GM19467 (cell line): ENCODE measurements around the gene RIPK4.
"Not testable (repeated sequence)": the region's sequence is repeated elsewhere in the genome, so short reads cannot be mapped to it uniquely, and the experiment has no call there.

Experiments
- ATAC-seq: cut with Tn5 transposase; IDR thresholded peaks from one replicate; pipeline ENCODE4 v1.9.1; 2021; ENCODE audit warnings: mild to moderate bottlenecking, moderate library complexity; ENCODE audit not compliant: unreplicated experiment

Gene RIPK4

DNA sequence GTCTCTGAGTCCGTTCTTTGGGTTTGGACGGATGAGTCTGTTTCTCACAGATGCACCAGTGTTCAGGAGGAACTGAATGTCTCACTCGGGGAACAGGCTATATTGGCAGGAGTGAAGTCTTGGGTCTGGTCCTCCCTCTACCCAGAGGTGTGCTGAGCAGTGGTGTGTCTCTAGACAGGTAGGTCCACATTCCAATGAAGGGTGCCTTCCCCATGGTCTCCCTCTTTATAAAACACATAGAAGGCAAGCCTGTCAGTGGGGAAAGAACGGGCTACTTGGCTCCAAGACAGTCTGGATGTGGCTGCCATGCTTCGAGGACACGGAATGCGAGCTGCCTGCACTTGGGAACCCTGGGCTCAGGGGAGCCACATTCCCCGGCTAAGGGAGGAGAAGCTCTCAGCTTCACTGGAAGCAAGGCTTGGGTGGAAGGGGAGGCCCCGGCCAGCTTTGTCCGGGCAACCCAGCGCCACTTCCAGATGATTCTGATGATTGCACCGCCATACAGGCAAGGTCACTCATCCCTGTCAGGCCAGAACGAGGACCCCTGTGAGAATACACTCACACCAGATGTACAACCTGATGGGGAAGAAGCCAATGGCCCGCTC lies 29.7 kb upstream of the RIPK4 start:
- no peak for ATAC-seq

DNA sequence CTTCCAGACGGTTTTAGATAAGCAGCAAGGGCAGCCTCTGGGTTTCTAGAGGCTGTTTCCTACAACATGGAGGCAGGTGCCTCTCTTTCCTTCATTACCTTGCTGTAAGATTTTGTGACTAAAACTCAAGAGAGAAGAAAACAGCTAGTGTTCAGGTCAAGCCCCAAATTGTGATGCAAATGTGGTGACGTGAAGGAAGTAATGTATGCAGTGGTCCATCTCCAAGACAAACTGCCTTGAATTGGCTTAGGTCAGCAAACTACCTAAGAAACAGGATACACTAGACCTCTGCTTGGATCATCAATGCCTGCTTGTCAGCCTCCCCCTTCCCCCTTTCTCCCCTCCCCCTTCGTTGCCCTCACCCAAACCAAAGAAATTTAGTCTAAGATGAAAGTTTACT lies 28.9 kb upstream of the RIPK4 start:
- ATAC-seq, result no peak

DNA sequence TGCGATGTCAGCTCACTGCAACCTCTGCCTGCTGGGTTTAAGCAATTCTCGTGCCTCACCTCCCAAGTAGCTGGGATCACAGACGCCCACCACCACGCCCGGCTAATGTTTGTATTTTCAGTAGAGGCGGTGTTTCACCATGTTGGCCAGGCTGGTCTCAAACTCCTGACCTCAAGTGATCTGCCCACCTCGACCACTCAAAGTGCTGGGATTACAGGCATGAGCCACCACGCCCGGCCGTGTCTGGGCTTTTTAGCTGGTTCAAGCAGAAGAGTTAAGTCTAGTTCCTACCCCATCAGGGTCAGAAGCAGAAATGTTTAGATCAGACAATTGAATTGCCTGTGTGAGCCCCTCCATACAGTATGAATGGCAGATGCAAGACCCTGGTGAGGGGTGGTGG lies 27.7 kb upstream of the RIPK4 start:
- ATAC-seq, result no peak

DNA sequence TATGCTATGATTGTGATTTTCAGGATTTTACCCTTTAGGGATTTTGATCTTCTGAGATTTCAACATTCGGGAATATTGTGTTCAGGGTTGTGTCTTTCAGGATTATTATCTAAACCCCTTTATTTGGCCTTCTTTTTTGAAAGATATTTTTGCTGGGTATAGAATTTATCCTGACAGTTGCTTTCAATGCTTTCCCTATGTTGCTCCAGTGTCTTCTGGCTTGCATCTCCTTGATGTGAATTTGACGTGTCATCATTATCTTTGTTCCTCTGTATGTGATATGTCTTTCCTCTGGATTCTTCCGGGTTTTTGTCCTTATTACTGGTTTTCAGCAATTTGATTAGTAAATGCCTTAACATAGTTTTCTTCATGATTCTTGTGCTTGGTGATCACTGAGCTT lies 25.9 kb upstream of the RIPK4 start:
- ATAC-seq, result no peak

DNA sequence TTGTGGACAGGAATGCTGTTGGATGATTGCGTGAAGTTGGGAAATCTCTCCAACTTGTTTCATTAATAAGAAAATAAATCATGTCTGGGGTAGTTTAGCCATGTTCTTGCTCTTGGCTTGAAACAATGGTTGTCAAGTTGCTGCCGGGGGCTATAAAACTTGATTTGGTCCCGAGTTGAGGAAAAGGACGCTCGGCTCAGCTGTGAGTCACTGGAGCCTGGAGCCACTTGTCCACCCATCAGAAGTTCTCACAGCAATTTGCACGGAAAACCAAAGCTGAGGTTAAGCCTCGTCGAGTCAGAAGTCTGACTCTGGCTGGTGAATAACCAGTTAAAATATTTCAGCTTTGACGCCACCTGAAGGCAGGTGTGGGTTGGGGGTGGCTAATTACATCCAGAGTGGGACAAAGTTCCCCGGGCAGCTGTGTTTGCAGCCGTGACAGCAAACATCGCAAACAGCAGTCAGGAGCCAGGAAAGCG lies 19.7 kb upstream of the RIPK4 start:
- no peak for ATAC-seq

DNA sequence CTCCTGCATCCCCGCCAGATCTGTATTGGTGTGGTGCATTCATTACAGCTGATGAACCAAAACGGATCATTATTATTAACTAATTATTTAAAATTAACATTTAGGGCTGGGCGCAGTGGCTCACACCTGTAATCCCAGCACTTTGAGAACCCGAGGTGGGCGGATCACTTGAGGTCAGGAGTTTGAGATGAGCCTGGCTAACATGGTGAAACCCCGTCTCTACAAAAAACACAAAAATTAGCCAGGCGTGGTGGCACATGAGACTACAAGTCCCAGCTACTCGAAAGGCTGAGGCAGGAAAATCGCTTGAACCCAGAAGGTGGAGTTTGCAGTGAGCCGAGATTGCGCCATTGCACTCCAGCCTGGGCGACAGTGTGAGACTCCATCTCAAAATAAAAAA lies 18.4 kb upstream of the RIPK4 start:
- ATAC-seq, result not testable (repeated sequence)

DNA sequence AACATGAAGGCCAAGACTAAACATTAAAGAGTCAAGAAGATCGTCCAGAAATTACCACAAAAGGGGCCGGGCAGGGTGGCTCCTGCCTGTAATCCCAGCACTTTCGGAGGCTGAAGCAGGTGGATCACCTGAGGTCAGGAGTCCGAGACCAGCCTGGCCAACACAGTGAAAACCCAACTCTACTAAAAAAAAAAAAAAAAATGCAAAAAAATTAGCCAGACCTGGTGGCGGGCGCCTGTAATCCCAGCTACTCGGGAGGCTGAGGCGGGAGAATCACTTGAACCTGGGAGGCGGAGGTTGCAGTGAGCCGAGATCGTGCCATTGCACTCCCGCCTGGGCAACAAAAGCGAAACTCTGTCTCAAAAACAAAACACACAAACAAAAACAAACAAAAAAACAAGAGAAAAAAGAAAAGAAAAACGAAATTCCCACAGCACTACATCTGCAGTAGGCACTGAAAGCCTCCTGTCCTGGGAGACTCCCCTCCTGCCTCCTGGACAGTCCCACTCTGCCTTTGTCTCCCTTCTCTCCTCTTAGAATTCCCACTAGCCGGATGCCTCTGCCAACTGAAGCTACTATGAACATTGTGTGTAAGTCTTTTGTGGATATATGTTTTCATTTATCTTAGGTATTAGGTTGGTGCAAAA lies 17.7 kb upstream of the RIPK4 start:
- no peak for ATAC-seq

DNA sequence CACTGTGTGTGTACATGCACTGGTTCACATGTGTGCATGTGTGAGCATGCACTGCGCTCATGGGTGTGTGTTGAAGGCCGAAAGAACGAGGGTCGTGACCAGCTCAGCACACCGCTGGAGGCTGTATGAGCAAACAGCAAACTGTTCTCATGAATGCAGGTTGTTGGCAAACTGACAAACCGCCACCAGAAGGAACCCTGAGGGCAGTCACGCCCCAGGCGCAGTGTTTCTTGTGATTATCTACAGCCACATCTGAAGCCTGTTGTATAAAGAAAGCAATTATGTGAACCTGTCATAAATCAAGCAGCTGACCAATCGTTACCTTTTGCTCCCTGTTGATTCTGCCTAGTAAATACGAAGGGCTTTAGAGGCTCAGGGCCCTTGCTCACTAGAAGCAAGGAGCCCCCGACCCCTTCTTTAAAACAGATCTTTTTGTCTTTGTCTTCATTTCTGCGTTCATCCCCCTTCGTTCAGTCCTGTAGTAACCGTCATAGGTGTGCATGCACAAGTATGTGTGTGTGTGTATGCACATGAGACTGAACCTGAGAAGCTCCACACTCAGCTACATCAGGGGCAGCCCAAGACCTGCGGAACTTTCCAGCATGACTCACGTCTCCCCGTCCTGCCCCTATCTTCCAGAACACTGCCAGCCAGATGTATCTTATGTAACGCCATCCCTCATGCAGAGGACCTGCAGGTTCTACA lies 16.8 kb upstream of the RIPK4 start:
- ATAC-seq, result no peak

DNA sequence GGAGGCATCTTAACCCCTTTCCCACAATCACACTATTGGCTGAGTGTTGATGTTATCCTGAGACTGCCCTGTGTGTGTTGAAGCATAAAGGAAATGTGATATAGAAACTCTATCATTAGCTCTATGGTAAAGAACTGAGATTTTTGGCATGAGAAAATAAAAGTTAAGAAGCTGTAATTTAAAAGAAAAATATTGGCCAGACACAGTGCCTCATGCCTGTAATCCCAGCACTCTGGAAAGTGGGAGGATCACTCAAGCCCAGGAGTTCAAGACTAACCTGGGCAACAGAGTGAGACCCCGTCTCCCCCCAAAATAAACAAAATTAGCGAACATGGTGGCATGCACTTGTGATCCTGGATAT lies 14.2 kb upstream of the RIPK4 start:
- no peak for ATAC-seq

DNA sequence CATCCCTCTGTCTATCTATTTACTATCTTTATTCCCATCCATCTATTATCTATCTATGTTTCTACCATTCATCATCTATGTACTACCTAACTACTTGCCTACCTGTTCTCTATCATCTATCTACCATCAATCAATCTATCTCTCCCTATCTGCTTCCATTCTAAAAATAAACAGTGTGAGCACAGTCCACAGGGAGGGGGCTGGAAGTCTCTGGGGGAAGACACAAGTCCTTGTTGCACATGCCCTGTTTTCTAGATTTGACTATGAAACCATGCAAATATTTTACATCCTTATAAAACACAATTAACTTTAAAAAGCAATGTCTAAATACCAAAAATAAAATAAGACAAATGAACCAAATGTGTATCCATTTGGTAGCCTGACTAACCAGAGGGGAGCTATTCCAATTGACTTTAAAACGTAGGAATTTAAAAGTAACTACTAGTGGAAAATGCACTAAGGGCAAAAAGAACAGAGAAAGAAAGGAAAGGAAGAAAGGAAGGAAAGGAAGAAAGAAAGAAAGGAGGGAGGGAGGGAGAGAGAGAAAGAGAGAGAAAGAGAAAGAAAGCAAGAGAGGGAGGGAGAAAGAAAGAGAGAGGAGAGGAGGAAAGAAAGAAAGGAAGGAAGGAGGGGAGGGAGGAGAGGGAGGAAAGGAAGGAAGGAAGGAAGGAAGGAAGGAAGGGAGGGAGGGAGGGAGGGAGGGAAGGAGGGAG lies 13.6 kb upstream of the RIPK4 start:
- no peak for ATAC-seq

DNA sequence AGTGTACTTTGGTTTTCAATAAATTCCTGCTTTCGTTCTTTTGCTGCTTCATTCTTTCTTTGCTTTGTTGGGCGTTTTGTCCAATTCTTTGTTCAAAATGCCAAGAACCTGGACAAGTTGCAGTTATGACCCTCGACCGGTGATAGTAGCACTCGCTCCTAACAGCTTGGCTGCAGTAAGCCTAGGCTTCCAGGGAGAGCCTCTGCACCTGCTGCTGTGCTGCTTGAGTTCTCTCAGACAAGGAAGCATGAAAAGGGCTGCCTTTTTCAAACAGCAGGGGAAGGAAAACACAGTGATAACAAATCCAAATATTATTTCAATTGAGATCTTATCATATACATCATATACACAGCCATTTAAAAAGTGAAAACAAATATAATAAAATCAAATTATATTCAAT lies 12.8 kb upstream of the RIPK4 start:
- ATAC-seq, result no peak

DNA sequence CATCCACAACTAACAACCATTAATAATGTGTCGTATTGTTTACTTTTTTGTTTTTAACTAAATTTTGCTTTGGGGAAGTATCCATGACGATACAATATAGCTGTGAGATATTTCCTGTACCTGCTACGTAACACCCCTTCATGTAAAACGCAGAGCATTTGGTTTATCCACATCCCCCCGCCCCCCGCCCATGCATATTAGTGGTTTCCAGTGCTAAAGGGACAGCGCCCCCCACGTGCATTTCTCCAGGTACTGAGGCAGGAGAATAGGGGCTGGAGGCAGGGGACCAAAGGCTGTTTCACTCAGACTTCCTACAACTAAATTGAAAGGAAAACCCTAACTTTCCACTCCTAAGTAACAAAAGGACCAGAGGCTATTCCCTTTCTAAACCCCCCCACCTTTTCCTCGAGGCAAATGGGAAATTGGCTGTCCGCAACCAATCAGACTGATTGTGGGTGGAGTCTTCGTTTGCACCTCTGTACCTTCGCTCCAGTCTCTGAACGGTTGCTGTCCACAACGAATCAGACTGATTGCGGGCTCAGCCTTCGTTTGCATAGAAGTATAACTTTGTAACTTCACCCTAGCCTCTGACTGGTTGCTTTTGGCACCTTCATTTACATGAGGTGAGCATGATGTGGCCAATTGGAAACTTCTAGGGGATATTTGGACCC lies 12.2 kb upstream of the RIPK4 start:
- ATAC-seq, result no peak

DNA sequence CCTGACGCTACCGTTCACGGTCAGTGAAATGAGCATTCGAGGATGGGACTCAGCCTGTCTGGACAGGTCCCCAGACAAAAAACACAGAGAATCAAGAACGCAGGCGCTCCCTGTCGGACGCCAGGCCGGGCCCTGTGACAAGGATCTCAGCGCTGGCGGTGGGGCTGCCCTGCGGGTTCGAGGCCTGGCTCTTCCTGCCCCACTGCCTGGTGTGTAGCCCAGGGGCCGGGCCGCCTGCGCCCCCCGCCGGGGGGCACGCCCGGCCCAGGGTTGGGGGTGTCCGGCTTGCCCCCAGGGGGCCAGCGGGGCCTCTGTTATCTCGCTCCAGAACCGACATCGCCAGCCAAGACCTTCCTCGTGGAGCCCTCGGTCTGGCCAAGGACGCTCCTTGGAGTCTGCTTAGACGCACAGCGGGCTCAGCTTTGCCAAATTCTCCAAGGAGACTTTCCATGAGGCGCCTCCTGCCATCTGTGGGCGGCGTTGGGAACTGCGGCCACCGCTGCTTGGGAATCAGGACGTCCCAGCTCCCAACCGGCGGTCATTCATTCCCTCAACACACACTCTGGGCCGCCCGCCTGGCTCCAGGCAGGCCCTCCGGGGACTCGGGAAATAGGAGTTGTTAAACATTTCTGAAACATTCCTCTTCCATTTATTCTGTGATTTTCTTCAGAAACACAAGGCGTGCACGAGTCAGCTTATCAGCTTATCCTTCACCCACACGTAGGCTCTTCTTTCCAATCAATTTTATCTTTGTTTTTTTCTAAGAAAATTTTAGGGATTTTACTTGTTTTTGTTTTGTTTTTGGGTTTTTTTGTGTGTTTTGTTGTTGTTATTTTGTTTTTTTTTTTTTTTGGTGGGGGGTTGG lies 11.3 kb upstream of the RIPK4 start:
- no peak for ATAC-seq

DNA sequence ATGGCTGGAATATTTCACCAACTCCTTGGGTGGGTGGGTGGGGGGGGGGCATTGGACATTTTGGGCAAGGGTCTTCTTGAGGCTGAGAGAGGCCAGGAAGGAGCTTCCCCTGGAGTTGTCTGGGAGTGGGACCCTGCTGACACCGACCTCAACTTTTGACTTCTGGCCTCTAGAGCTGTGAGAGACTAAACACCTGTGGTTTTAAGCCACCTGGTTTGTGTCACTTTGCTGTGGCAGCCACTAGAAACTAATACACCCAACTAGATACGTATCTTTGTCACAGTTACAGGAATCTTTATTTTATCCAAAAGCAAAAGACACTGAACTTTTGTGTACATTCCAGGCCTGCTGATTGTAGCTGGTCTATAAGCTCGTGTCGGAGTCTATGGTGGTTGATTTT lies 9.9 kb upstream of the RIPK4 start:
- ATAC-seq, result no peak

DNA sequence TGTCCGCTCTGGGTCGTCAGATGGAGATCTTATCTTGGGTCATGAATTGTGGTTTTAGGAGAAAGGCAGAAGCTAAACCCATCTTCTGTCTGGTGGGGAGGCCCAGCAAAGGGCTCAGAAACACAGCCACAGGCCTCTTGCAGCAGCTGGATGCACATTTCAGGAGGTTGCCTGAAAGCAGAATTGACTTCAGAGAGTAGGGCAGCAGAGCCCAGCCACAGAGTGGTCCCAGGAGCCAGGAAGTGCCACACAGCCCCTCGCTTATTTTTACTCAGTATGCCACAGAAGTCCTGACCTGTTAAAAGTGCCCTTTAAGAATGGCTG lies 8.3 kb upstream of the RIPK4 start:
- ATAC-seq, result no peak

DNA sequence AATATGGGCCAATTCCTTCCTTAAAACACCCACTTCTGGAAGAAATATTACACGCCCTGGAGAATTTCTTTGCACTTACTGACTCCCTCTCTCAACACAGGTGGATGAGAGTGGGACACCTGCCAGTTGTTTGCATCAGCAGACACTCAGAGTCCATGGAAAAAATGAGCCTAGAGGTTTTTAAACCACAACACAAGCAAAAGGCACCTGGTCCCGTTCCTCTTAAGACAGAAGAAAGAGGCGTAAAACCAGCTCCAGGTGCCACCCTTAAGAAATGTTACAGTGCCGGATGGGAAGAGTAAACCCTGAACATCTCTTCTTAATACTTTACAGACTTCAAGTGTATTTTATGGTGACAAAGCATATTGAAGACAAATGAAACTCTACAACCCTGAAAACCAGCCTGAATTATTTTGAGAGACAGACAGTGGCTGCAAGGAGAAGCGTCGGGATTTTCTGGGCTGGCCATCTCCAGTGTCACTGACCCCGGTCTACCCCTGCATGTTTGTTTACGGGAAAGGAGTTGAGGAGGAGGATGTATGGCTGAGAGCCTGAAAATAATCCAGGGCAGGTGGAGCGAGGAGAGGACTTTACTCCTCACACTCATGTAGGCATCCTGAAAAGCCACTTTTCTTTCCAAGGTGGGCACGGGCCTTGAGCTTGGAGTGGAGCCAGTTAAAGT lies 7.8 kb upstream of the RIPK4 start:
- ATAC-seq, result no peak

DNA sequence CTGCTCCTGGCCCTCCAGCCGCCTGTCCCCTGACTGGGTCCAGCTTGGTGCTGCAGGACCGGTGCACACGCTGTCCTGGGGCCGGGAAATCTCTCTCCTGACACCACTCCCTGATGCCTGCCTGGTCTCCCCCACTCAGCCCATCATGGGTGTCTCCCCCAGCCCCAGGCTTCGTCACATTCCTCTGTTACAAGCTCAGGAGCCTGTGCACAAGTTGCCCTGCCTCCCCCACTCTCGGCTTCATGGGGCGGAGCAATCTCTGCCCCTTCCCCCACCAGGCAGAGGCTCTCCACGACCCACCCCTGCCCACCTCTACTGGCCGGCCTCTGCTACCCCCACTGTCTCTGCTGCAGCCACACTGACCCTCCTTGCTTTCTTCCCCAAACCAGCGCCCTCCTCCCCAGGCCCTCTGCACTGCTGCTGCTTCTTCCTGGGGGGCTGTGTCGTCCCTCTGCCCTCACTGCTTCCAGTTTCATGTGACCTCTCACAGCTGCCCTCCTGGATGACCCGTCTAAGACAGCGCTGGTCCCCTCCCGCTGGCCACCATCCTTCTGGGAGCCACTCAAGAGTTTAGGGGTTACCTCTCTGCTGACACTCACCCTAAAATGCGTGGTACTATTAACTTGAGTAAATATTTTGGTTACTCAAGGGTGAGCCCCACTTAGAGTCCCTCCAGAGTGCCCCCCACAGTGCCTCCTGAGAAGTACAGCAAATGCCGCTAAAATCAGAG lies 5.7 kb upstream of the RIPK4 start:
- ATAC-seq, result no peak

DNA sequence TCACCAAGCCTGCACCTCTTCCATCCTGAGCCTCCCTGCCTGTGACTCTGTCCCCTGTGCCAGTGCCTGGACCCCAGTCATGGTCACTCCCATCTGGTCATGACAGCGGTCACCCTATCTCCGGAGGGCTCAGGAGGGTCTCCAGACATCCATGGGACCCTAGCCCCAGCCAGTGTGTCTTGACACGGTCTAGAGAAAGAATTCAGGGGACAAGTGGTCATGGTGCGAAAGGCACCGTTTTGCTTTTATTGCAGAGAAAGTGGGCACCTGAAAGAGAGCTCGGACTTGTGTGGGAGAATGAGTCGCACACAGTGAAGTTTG lies 4.7 kb upstream of the RIPK4 start:
- ATAC-seq, result no peak

DNA sequence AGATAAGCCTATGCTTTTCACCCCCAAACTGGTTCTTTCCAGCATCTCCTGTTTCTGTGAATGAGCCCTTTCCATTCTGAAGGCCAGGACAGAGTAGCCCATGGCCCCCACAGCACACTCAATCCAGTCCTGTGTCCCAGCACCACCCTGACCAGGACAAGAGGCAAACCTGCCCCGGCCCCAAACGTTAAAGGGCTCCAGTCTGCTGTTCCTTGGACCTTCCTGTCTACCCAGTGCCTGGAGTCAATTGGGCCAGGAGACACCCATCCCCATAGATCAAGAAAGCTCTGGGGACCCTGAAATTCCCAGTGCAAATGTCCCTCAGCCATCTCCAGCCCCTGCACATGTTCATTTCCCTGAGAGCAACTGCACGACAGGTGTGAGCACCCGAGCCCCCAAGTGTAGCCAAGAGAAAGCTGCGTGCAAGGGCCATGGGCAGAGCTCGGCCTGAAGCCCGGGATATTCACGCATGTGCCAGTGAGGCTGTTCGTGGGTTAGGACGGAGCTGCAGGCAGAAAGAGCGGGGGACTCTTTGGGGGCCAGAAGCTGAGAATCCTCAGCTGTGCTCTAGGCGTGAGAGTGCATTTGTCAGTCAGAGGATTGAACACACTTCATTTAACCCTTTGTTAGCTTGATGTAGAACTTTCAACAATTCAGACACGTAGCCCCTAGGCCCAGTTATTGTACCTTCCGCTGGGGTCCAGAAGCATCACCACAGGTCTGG lies 4.2 kb upstream of the RIPK4 start:
- ATAC-seq, result no peak
